Right atrium auricular region (tissue), 2 donors: Measurements from ENCODE around the gene ZNF714. TPM values are rescaled to one million over a fixed set of nuclear protein-coding genes. Genes with fewer than 3 reads are reported as not detected.
"Not testable (repeated sequence)": the region's sequence is repeated elsewhere in the genome, so short reads cannot be mapped to it uniquely, and the experiment has no call there.

Experiments
- DNase-seq: peaks from one replicate; pipeline ENCODE4 v3.0.0-alpha.2; 2019; ENCODE audit warnings: low spot score
- H3K27ac ChIP-seq, 2 donors: fragments of 200-600 bp; sonication (generic); 1 replicate in 1 of 2; 2 replicates in 1 of 2; pipeline ENCODE4 v1.5.1; 2016 to 2019
- H3K27me3 ChIP-seq, 2 donors: fragments of 200-600 bp; sonication (generic); one replicate each; pipeline versions ENCODE4 v1.5.1 to v1.6.0; 2017 to 2019
- H3K36me3 ChIP-seq: fragments of 200-600 bp; sonication (generic); one replicate; pipeline ENCODE4 v1.5.1; 2016
- H3K4me1 ChIP-seq, 2 donors: fragments of 200-600 bp; sonication (generic); one replicate each; pipeline versions ENCODE4 v1.5.1 to v1.6.0; 2017 to 2019
- H3K4me3 ChIP-seq, 2 donors: fragments of 200-600 bp; sonication (generic); 1 replicate in 1 of 2; 2 replicates in 1 of 2; pipeline ENCODE4 v1.5.1; 2017 to 2019; ENCODE audit warnings: mild to moderate bottlenecking in 1 of 2, moderate library complexity in 1 of 2
- H3K9me3 ChIP-seq, 2 donors: fragments of 200-600 bp; sonication (generic); one replicate each; pipeline ENCODE4 v1.5.1; 2019
- CTCF ChIP-seq, 2 donors: fragments of 200-600 bp; sonication (generic); IDR thresholded peaks; one replicate each; pipeline ENCODE4 v1.5.1; 2019; ENCODE audit warnings: antibody characterized with exemption in 2 of 2
- total RNA-seq, 2 donors: library from RNA; depleted of rRNA; stranded (reverse); fragments of >200 nt; gene quantifications; one replicate each; pipeline ENCODE4 v1.1.0, GENCODE V29; 2016

The ZNF714 gene
- total RNA-seq, 2 donors from 2014 or later, result 1.4 to 2.4 TPM

DNA sequence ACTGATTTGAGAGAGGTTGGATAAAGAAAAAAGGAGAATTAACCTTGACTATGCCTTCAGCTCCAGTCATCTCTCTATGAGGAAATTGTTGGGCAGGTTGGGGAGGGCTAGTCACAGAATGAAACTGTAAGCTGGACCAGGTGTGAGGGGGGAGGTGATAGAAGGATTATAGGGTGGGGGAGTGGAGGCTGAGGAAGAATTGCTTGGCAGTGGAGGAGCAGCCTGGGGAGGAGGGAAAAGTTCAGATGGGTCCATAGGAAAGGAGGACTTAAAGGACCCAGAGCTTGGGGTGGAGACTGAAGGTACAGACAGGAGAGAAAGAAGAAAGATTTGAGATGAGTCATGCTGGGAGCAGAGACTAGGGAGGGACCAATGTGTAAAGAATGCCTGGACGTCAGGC lies 51.6 kb downstream of the ZNF714 start:
- H3K36me3 ChIP-seq, result no peaks in the 10 kb centered on the region
- no peak overlapping the region for H3K4me3 ChIP-seq
- no peak for TF ChIP-seq CTCF (IDR thresholded peaks at IDR 0.05)
- DNase-seq, result no peak
- no peaks in the 10 kb centered on the region for H3K27me3 ChIP-seq
- no peaks in the 10 kb centered on the region for H3K9me3 ChIP-seq
- H3K27ac ChIP-seq, result no peak overlapping the region
- no peaks in the 10 kb centered on the region for H3K4me1 ChIP-seq

DNA sequence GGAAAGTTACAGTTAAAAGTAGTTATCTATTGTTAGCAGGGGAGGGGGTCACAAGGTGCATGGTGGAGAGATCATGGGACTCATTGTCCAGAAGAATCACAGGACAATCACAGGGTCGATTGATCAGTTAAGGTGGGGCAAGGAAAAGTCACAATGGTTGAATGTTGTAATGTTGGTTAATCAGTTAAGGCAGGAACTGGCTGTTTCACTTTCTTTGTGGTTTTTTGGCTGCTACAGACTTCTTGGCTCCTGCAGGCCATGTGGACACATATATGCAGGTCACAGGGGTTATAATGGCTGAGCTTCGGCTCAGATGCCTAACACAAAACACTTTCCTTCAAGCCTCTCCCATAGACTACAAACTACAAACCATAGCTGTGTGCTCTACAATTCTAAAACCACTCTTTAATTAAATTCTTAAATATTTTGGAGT lies 52.9 kb downstream of the ZNF714 start:
- Histone ChIP-seq H3K27ac (no peak overlapping the region), H3K36me3 (no peaks in the 10 kb centered on the region), H3K27me3 (no peaks in the 10 kb centered on the region), H3K4me3 (no peak overlapping the region), H3K4me1 (no peaks in the 10 kb centered on the region), H3K9me3 (no peaks in the 10 kb centered on the region)
- no peak for TF ChIP-seq CTCF (IDR thresholded peaks at IDR 0.05)
- no peak for DNase-seq

- Histone ChIP-seq H3K9me3 (no peaks in the 10 kb centered on the region), H3K27ac (no peak overlapping the region), H3K36me3 (no peaks in the 10 kb centered on the region), H3K4me3 (no peak overlapping the region), H3K27me3 (no peaks in the 10 kb centered on the region), H3K4me1 (no peaks in the 10 kb centered on the region)
- DNase-seq, result no peak
- no peak for TF ChIP-seq CTCF (IDR thresholded peaks at IDR 0.05)
Measured at GRCh38 chr19:21135433-21135832, 53.4 kb downstream of the ZNF714 start.

GRCh38 chr19:21138130-21138529 lies 56.1 kb downstream of the ZNF714 start:
- H3K4me1 ChIP-seq, result peaks cover 0 to 9% of the 10 kb centered on the region in 2 donors
- no peak for TF ChIP-seq CTCF (IDR thresholded peaks at IDR 0.05)
- DNase-seq, result no peak
- no peak overlapping the region for H3K4me3 ChIP-seq
- H3K27me3 ChIP-seq, result no peaks in the 10 kb centered on the region
- no peaks in the 10 kb centered on the region for H3K9me3 ChIP-seq
- no peak overlapping the region for H3K27ac ChIP-seq
- no peaks in the 10 kb centered on the region for H3K36me3 ChIP-seq

DNA sequence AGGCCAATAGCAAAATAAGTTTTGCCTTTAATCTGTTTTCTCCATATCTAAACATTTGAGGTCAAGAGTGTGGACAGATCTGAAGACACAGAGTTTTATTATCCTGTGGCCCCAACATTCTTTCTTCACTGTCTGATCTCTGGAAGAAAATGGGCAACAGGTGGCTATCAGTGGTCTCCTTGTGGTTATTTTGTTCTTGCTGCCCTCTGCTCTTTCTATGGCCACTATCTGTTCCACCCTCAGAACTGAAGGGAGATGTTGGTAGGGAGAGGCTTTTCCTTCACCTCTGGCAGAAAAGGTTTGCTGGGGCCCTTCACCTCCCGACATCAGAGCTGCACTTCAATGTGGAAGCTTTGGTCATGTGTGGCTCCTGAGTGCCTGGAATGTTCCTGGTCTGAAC lies 59.0 kb downstream of the ZNF714 start:
- H3K9me3 ChIP-seq, H3K36me3 ChIP-seq, H3K4me3 ChIP-seq, DNase-seq, H3K27ac ChIP-seq, H3K27me3 ChIP-seq, H3K4me1 ChIP-seq: not testable (repeated sequence)

DNA sequence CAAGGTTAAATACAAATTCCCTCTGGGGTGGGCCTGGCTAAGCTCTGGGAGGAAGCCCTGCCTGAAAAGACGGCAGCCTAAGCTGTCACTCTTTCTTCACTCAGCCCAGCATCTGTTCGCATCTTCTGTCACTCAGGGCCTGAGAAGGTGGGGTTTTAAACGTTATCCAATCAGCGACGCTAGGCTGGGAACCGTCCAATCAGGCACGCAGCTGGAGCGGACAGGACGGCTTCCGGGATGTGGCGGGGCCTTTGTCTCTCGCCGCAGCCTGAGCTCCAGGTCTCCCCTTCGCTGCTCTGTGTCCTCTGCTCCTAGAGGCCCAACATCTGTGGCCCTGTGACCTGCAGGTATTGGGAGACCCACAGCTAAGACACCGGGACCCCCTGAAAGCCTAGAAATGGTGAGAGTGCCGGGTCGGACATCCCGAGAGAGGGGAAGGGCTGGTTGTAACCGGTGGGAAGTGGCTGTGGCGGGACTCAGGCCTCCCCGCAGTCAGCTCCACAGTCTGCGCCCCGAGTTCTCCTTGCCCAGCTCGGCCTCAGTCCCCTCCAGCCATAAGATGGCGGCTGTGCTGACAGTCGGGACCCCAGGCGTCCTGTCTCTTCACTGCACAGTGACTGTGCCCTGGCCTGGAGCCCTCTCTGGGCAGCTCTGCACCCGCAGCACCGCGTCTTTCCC lies 59.9 kb downstream of the ZNF714 start, which contains the start of gene ZNF431:
Gene ZNF431 (plus strand): TSS at position 254 of the 678 bp plus-strand sequence. CDS start 144 bp downstream, at position 398.
- peaks cover 0 to 9% of the 10 kb centered on the region in 2 donors for H3K4me1 ChIP-seq
- H3K4me3 ChIP-seq, result peak within 1 kb of the TSS; percentile 63 to 76
- H3K27me3 ChIP-seq, result no peaks in the 10 kb centered on the region
- H3K36me3 ChIP-seq, result peaks cover 13% of the 10 kb centered on the region
- H3K9me3 ChIP-seq, result no peaks in the 10 kb centered on the region
- peak within 1 kb of the TSS; percentile 31 to 81 for H3K27ac ChIP-seq
- peak; percentile 96 for DNase-seq
- TF ChIP-seq CTCF (IDR thresholded peaks at IDR 0.05), result no peak
